ENCODE results near the gene DBN1.

The DBN1 gene

DNA sequence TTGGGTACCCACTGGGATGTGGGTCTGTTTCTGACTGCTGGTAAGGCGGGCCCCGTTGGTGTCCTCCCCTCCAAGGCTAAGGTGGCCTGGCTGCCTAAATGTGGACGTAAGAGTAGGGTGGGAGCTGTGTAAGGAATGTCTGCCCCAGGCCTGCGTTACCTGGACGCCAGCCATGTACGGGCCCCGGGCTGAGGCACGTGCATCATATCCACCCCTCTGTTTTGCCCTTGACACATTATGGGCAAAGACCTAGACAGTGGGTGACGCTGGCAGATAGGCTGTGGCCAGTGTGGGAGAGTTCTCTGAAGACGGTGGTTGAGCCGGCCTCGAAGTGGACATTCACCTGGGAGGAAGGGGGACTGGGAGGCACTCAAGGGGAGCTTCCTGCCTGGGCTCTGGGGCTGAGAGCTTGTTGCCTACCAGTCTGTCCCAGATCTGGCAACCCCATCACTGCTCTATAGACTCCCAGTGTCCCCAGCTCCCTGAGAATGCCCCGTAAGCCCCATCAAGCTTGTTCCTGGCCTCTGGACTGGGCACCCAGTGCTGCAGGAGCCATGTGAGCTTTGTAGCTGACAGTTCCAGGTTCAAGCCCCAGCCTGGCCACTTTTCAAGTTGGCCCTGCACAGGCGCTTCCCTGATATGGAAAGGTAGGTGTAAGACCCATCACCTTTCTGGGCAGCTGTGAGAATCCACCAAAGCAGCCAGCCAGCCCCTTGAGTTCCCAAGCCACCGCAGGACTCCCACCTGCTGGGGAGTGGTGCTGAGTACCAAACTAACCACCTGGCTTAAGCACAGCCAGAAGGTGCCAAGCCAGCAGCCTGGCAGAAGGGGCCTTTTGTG, 30.1 kb downstream of the DBN1 start:
- no peak for DNase-seq (ENCODE audit: low read depth)

DNA sequence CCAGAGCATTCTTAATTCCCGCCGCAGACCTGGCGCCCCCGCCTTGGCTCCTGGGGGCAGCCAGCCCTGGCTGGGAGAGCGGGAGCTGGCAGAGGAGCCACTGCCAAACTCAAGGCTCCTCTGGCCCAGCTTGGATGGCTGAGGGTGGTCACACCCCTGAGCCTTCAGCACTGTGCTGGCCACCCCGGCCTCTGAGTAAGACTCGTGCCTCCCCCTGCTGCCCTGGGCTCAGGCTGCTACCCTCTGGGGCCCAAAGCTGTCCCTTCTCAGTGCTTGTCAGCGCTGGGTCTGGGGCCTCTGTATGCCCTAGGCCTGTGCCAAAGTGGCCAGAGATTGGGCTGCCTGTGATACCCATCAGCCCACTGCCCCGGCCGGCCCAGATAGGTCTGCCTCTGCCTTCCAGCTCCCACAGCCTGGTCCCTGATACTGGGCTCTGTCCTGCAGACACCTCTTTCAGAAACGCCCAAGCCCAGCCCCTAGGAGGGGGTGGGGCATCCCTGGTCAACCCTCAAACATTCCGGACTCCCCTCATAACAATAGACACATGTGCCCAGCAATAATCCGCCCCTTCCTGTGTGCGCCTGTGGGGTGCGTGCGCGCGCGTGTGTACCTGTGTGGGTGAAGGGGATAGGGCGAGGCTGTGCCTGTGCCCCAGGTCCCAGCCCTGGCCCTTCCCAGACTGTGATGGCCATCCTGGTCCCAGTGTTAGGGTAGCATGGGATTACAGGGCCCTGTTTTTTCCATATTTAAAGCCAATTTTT, 31.2 kb downstream of the DBN1 start:
- DNase-seq (ENCODE audit: low read depth), result no peak

DNA sequence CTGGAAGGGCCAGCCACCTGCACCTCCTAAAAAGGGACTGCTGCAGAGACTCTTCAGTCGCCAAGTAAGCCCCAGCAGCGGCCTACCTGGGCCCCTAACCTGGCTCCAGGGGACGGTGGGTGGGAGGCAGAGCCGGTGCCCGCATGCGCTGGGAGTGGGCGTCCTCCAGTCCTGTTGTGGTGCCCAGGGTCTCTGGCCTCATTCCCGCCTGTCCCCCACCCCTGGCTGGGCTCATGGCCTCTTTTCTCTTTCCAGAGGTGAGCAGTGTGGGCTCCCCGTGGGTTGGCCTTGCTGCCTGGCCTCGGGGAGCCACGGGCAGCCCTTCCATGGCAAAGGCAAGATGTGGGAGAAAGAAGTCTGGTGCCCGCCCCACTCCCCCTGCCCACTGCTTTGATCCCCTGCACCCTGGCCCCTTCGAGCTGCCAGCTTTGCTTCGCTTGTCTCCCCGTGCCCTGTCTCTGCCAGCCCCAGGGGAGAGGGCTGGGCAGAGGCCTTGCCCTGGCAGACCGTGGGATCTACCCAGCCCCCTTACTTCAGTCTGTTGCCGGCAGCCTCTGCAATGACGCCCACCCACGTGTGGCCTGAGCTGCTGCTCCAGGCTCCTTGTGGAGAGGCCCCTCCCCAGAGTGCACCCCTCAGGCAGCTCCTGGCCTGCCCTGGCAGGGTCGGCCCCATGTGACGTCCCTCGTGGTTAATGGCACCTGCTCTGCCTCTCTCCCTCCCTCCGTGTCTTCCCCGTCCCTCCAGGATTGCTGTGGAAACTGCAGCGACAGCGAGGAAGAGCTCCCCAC, 32.2 kb downstream of the DBN1 start:
- DNase-seq (ENCODE audit: low read depth), result no peak

DNA sequence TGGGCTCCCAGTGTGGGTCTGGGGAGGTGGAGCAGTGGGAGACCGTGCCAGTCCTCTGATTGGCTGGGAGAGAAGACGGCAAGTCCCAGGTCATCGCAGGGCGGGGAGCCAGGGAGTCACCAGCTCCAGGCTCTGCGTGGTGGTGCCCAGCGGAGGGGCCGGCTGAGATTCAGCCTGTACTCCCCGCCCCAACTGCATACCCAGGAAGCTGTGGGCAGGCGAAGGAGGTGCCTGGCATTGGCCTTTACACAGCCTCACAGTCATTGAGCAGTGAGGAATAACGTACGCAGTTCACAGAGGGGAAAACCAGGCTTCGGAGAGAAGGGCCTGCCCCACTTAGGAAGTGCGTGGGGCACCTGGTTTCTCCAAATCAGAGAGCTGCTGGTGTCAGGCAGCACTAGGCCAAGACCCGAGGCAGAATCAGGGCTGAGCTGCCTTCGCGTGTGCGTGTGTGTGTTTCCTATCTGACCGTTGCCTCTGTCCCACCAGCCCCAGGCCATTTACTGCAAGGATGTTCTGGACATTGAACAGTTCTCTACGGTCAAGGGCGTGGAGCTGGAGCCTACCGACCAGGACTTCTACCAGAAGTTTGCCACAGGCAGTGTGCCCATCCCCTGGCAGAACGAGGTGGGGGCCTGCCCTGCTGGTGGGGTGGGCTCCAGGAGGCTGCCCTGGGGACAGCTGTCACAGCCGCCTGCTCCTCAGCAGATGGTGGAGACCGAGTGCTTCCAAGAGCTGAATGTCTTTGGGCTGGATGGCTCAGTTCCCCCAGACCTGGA, 33.0 kb downstream of the DBN1 start:
- no peak for DNase-seq (ENCODE audit: low read depth)

DNA sequence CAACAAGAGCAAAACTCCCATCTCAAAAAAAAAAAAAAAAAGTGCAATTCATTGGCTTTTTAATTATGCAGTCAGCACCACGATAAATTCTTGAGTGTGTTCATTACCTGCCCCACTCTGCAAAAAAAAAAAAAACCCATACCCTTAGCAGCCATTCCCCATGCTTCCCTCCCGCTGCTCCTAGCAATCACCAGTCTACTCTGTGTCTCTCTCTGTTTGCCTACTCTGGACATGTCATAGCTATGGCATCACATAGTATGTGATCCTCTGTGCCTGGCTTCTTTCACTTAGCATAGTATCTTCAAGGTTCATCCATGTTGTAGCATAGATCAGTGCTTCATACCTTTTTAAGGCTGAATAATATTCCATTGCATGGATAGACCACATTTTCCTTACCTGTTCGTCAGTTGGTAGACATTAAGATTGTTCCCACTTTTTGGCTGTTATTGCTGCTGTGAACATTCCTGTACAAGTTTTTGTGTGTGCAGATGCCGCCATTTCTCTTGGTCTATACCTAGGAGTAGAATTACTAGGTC, 33.8 kb downstream of the DBN1 start:
- no peak for DNase-seq (ENCODE audit: low read depth)

DNA sequence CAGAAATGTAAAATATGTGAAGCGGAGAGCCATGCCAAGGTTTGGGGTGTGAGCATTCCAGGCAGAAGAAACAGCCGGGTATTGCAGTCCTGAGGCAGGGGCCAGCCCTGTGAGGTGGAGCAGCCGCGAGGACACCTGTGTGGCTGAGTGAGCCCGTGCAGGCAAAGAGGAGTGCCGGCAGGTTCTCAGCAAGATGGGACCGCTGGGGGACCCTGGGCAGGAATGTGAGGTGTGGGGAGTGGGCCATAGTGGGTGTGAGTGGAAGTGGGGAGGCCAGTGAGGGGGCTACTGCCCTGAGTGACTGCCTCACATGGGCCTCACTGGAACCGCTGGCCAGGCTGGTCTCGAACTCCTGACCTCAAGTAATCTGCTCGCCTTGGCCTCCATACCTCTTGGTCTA, 35.0 kb downstream of the DBN1 start:
- DNase-seq (ENCODE audit: low read depth), result no peak

DNA sequence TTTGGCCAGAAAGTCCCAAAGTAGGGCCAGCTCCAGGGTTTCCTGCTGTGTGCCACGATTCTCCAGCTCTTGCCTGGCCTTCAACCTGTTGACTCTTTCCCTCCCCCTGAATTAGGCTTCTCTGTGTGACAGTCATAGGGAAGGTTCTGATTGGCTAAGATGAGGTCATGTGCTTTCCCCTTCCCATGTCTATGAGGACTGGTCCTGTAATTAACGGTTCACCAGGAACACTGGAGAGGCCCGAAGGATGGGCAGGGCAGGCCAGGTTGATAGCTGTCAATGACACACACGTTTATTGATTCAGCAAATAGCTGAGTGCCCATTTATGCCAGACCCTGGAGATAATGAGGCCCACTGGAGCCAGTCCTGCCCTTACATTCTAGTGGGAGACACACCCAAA, 35.8 kb downstream of the DBN1 start:
- DNase-seq (ENCODE audit: low read depth), result no peak

DNA sequence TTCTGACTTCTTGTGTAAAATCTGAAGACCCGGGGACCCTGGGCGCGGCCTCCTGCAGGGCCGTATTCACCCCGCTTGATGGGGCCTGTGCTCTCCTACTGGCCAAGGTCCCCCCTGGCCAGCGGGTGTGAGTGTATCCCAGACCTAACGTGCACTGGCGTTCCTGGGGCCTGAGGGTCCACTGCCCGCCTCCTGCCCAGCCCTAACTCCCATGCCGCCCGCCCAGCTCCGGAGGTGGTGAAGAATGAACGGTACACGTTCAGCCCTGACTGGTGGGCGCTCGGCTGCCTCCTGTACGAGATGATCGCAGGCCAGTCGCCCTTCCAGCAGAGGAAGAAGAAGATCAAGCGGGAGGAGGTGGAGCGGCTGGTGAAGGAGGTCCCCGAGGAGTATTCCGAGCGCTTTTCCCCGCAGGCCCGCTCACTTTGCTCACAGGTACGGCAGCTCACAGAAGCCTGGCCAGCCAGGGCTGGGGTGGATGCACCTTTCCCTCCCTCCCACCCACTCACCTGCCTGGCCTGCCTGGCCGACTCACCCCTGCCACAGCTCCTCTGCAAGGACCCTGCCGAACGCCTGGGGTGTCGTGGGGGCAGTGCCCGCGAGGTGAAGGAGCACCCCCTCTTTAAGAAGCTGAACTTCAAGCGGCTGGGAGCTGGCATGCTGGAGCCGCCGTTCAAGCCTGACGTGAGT, 37.4 kb downstream of the DBN1 start:
- DNase-seq (ENCODE audit: low read depth), result no peak

DNA sequence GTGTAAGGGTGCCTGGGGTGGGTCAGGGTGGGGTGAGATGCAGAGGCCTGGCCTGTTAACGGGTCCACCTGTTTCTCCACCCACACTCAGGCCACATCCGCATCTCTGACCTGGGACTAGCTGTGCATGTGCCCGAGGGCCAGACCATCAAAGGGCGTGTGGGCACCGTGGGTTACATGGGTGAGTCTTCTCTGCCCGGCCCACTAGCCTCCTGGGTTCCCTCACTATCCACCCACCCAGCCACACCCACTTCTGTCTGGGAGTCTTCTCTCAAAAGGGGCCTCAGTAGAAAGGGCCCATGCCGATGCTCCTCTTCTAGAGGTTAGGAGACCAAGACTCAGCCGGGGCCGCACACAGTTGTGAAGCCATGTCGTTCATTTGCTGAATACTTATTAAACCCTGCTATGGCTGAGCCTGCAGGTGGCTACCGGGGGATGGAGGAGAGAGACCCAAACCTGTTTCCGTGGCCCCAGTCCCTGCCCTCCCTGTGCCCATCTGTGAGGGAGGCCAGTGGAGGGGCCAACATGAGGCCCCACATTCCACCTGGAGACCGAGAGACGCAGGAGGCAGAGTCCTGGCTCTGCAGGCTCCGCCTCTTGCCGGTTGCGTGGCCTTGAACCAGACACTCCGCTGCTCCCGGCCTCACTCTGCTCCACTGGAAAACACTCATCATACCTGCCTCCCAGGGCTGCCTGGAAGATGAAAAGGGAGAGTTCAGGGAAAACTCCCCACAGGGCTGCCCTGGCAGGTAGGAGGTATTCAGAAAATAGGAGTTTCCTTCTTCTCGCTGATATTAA, 38.3 kb downstream of the DBN1 start:
- DNase-seq (ENCODE audit: low read depth), result no peak

DNA sequence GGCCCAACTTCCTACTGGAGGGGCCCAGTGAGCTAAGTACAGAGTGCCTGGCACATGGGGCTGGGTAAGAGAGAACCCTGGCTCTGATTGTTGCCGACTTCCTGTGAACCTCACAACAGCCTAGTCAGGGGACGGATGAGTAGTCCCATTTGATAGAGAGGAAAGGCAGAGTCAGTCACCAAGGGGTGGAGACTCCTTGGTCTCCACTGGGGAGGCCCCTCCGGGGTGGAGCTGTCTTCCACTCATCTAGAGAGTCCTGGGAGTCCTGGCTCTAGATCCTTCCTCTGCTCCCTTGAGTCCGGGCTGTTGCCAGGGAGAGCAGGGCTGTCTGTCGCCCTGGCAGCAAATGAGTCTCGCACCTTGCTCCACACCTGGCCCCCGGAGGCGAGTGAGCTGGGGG, 39.0 kb downstream of the DBN1 start:
- DNase-seq (ENCODE audit: low read depth), result no peak

DNA sequence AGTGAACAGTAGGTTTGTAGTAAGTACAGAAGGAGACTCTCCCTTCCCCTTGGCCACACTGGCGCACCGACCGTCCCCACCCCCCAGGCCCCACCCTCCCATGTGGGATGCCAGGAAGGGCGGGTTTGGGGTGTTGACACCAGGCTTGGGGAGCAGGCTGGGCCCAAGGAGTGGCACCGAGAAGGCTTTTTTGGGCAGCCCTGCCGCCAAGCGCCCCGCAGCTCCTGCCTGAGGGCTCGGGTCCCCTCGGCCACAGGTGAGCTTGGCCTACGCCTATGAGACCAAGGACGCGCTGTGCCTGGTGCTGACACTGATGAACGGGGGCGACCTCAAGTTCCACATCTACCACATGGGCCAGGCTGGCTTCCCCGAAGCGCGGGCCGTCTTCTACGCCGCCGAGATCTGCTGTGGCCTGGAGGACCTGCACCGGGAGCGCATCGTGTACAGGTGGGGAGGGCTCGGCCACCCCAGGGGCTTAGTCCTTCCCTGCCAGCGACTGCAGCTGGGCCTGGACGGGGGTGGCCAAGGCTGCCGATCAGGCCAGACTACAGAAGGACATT, 39.7 kb downstream of the DBN1 start:
- DNase-seq (ENCODE audit: low read depth), result no peak

DNA sequence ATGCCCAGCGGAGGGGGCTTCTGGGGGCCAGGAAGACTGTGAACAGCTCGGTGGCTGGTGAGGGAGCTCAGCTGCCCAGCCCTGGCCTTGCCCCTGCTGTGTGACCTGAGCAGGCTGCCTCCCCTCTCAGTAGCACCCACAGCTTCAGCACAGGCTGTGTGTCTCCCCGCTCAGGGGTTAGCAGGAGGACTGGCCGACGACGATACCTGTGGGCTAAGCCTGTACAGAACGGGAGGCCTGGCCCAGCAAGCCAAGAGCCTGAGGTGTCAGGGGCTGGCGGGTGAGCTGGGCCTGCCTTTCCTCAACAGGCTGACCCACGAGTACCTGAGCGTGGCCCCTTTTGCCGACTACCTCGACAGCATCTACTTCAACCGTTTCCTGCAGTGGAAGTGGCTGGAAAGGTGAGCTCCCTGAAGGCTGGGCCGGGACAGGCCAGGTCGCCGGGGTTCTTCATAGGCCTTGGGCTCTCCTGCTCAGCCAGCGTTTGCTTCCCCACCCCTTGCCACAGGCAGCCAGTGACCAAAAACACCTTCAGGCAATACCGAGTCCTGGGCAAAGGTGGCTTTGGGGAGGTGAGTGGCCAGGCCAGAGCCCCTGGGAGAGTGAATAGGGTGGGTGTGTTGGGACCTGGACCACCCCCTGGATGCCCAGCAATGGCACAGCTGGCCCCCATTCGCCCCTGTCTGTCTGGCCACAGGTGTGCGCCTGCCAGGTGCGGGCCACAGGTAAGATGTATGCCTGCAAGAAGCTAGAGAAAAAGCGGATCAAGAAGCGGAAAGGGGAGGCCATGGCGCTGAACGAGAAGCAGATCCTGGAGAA, 40.4 kb downstream of the DBN1 start:
- DNase-seq (ENCODE audit: low read depth), result no peak

DNA sequence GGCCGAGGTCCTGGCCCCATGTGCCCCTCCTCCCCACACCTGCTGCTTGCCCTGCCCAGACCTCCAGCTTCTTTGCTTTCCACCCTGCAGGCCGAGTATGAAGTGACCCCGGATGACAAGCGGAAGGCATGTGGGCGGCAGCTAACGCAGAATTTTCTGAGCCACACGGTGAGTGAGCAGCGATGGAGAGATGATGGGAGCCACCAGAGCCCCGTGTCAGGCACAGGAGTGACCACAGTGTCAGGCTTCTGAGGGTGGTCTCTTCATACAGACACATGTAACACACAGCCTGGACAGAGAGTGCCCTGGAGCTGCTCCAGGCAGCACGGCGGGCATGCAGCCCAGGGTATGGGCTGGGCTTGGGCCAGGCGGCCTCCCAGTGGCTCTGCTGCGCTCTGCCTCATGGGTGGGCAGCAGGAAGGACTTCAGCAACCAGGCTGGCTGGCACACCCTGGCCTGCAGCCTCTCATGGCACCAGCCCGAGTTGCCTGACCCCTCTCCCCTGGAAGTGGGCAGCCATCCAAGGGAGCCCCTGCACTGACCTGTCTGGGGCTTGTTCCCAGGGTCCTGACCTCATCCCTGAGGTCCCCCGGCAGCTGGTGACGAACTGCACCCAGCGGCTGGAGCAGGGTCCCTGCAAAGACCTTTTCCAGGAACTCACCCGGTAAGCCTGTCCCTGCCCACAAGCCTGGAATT, 41.1 kb downstream of the DBN1 start:
- DNase-seq (ENCODE audit: low read depth), result no peak

DNA sequence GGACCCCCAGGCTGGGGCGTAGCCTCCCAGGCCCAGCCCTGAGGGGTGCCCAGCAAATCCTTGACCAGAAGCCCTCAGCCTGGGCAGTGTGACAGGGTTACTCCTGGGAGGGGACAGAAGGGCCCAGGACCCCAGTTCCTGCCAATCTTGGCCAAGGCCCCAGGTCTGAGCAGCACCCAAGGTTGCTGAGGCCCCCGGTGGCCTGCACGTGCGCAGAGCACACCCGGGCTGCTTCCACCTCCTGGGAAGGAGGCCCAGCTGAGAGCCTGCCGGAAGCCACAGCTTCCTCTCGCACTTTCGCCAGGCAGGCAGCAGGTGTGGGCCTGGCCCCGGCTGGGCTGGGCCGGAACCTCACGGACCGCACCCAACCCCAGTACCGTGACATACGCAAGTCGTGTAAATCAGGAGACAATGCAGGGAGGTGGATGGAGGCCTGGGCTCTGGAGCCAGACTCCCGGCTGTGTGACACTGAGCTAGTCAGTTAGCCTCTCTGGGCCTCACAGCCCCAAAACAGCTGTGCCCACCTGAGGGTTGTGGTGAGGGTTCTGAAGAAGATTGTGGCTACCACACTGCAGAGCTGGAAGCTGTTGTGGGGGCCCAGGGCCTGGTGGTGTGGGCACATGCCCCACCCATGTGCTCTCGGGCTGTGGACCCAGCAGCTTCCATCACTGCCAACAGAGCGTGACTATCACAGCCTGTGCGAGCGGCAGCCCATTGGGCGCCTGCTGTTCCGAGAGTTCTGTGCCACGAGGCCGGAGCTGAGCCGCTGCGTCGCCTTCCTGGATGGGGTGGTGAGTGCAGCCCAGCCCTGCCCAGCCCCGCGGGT, 41.9 kb downstream of the DBN1 start:
- no peak for DNase-seq (ENCODE audit: low read depth)

DNA sequence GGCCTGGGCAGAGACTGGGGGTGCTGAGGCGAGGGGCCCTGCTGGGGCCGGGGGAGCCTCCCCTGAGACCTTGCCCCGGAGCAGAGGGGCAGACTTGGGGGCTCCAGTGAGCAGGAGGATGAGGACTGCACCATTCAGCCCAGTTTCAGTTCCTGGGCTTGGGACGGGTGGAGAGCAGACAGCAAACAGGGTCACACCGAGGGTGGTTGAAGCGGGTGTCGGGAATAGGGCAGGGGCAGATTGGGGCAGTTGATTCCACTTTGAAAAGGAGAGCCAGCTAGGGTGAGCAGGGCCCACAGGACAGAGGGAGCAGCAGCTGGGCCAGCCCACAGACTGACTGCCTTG, 42.5 kb downstream of the DBN1 start:
- DNase-seq (ENCODE audit: low read depth), result no peak

DNA sequence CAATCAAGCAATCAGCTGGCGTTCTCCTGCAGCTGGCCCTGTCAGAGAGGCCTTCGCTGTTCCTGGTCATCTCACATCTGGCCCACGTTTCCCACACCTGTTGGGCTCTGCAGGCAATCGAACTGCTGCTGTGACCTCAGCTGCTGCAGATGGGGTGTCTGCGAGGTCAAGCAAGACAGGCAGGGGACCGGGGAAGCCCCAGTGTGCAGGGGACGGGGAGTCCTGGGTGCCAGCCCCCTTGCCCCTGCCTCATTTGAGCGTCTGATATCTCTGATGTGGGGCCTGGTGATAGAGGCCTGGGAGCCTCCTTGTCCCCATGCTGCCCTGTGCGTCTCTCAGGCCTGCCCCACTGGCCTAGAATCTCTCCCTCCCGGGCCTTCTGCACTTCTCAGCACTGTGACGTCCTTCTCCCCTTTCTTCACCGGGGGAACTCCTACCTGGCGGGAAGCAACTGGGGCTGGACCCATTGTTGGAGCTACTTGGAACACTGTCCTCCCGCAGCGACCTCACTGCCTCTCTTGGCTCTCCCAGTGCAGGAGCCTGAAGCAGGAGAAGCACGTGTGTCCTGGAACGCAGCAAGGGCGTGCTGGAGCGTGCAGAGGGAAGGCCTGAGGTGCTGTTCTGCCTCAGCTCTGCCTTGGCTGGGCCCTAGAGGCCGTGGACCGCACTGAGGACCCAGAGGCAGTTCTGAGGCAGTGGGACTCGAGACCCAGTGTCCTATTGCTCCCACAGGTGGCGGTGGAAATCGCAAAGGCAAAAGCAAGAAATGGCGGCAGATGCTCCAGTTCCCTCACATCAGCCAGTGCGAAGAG, 43.1 kb downstream of the DBN1 start:
- DNase-seq (ENCODE audit: low read depth), result no peak

All from CMK (cell line).